Measurements from ENCODE around the gene SENP7.

The SENP7 gene

DNA sequence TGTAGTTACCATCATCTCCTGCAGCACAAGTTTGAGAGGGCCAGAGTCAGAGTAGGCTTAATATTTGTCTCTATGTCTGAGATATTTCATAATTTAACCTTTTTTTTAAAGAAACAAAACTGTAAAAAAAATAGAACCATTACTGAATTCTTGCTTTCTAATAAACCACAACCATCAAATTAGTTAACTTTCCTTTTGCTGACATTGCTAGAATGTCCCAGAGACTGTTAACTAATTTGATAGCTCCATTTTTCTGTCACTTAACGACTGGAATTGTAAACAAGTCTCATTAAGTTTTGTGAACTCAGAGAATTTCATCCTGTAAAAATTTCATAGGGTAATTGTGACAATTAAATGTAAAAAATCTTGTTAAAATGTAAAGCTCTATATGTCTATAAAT is 228.3 kb downstream of the SENP7 start:
- TF ChIP-seq, protein P1, sequence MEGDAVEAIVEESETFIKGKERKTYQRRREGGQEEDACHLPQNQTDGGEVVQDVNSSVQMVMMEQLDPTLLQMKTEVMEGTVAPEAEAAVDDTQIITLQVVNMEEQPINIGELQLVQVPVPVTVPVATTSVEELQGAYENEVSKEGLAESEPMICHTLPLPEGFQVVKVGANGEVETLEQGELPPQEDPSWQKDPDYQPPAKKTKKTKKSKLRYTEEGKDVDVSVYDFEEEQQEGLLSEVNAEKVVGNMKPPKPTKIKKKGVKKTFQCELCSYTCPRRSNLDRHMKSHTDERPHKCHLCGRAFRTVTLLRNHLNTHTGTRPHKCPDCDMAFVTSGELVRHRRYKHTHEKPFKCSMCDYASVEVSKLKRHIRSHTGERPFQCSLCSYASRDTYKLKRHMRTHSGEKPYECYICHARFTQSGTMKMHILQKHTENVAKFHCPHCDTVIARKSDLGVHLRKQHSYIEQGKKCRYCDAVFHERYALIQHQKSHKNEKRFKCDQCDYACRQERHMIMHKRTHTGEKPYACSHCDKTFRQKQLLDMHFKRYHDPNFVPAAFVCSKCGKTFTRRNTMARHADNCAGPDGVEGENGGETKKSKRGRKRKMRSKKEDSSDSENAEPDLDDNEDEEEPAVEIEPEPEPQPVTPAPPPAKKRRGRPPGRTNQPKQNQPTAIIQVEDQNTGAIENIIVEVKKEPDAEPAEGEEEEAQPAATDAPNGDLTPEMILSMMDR (IDR thresholded peaks at IDR 0.05; ENCODE audit: insufficient read depth, low read depth, low read length, missing control alignments): no peak
- no peak overlapping the region for H3K4me3 ChIP-seq (ENCODE audit: low read depth, low read length)
- DNase-seq (ENCODE audit: low read depth): no peak

DNA sequence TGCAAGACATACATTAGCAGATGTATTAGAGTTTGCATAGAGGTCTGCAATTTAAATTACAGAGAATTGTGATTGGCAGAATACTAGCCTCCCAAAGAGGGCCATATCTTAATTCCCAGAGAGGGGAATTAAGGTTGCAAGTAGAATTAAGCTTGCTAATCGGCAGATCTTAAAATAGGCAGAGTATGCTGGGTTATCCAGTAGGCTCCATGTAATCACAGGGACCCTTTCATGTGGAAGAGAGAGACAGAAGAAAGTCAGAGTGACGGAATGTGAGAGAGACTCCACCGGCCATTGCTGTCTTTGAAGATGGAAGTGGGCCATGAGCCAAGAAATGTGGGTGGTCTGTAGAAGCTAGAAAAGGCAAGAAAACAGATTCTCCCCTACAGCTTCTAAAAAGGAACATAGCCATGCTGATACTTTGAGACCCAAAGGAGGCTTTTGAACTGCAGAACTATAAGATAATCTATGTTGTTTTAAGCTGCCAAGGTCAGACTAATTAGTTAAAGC is 231.4 kb downstream of the SENP7 start:
- no peak overlapping the region for H3K4me3 ChIP-seq (ENCODE audit: low read depth, low read length)
- TF ChIP-seq, protein P1 (IDR thresholded peaks at IDR 0.05; ENCODE audit: insufficient read depth, low read depth, low read length, missing control alignments): no peak
- DNase-seq (ENCODE audit: low read depth): no peak

DNA sequence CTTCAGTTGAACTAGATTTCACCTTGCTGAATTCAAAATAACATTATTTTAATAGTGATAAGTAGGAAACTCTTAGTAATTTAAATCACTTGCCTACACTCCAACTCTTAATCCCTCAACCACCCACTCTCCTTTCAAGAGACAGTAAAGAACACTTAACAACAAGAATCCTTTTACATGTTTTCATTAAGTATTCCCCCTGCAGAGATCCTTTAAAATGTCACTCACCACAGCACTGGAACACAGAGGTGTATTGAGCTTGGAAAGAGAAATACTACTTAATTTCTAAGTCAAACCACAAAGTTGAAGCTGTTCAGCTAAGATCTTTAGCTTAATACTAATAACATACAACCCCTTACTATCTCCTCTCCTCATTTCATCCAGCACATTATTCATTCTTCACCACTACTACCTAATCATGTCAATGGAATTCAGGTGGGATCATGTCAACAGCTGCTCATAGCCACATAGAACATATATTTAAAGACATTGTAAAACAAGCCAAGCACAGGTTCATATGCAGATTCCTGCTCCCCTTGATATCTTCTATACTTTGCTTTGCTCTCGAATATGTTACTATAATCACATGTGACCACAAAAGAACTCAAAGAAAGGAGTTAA is 233.1 kb downstream of the SENP7 start:
- TF ChIP-seq, protein P1 (IDR thresholded peaks at IDR 0.05; ENCODE audit: insufficient read depth, low read depth, low read length, missing control alignments): no peak
- no peak overlapping the region for H3K4me3 ChIP-seq (ENCODE audit: low read depth, low read length)
- DNase-seq (ENCODE audit: low read depth): no peak

DNA sequence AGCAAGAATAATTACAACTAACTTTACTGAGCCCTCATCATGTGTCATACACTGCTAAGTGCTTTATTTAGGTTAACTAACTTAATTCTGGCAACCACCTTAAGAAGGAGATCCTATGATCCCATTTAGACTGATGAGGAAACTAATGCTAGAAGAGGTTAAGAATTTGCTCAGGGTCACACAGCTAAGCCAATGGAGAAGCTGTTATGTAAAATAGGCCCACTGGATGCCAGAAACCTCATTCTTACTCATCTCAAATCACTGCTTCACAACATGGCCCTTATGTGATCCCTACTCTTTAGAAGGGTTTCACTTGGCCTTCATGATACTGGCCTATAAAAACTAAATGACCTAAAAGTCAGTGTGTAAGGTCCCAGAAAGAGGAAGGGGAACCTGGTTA is 233.8 kb downstream of the SENP7 start:
- DNase-seq (ENCODE audit: low read depth): no peak
- TF ChIP-seq, protein P1 (IDR thresholded peaks at IDR 0.05; ENCODE audit: insufficient read depth, low read depth, low read length, missing control alignments): no peak
- H3K4me3 ChIP-seq (ENCODE audit: low read depth, low read length): no peak overlapping the region

DNA sequence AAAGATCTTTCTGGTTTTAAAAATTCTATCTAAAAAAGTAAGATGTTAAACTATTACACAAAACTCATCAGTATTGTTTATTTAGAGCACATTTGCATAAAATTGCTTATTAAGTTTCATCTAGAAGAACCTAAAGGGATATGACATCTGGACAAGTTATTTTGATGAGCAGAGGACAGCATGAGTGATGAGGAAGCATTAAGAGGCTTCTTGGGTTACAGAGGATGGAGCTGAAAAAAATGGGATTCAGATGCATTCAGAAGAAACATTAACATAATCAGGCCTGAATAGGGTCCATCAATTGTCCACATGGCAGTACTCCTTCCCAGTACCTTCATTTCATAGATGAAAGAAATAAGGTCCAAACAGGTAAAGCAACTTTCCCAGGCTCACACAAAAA is 234.3 kb downstream of the SENP7 start:
- DNase-seq (ENCODE audit: low read depth): no peak
- no peak overlapping the region for H3K4me3 ChIP-seq (ENCODE audit: low read depth, low read length)
- TF ChIP-seq, protein P1 (IDR thresholded peaks at IDR 0.05; ENCODE audit: insufficient read depth, low read depth, low read length, missing control alignments): no peak

Data from GM12865 (cell line).